Natural killer cell (primary cell): ENCODE measurements around the gene NETO2. TPM values are rescaled to one million over a fixed set of nuclear protein-coding genes. Genes with fewer than 3 reads are reported as not detected.
"Not testable (repeated sequence)": the region's sequence is repeated elsewhere in the genome, so short reads cannot be mapped to it uniquely, and the experiment has no call there.

ENCODE experiments used
- ATAC-seq, 3 donors: fragments of 150-1000 bp in 2 of 3; fragments of 200-7000 bp in 1 of 3; cut with Tn5 transposase; 1 replicate in 1 of 3; 2 replicates in 2 of 3; pipeline ENCODE4 v1.10.0; 2021; ENCODE audit warnings: mild to moderate bottlenecking in 2 of 3, moderate library complexity in 2 of 3
- DNase-seq, 2 donors: peaks; one replicate each; pipeline versions ENCODE4 v3.0.0 to v3.0.0-alpha.2; 2013 to 2021; ENCODE audit warnings: mixed read lengths in 1 of 2
- H3K27ac ChIP-seq: one replicate; pipeline ENCODE4 v1.5.1; 2013; ENCODE audit warnings: mild to moderate bottlenecking, low read length
- H3K27me3 ChIP-seq: one replicate; pipeline ENCODE4 v1.6.1; 2013; ENCODE audit warnings: low read length; ENCODE audit not compliant: control insufficient read depth, insufficient read depth
- H3K36me3 ChIP-seq: one replicate; pipeline ENCODE4 v1.6.1; 2013; ENCODE audit warnings: low read length; ENCODE audit not compliant: control insufficient read depth, insufficient read depth
- H3K4me1 ChIP-seq: one replicate; pipeline ENCODE4 v1.6.1; 2013; ENCODE audit warnings: low read length; ENCODE audit not compliant: control insufficient read depth, insufficient read depth
- H3K4me3 ChIP-seq: one replicate; pipeline ENCODE4 v1.5.1; 2013; ENCODE audit warnings: low read length
- H3K9me3 ChIP-seq: one replicate; pipeline ENCODE4 v1.6.1; 2013; ENCODE audit warnings: low read length; ENCODE audit not compliant: control insufficient read depth, insufficient read depth
- H3K27ac Mint-ChIP-seq, 2 donors: one replicate each; pipeline ENCODE4 v1.8.0; 2022; ENCODE audit warnings: mild to moderate bottlenecking in 2 of 2, mixed read lengths in 2 of 2, moderate library complexity in 1 of 2
- H3K27me3 Mint-ChIP-seq, 2 donors: one replicate each; pipeline ENCODE4 v1.8.0; 2022; ENCODE audit warnings: low read depth in 2 of 2, mixed read lengths in 2 of 2
- H3K36me3 Mint-ChIP-seq: one replicate; pipeline ENCODE4 v1.8.0; 2022; ENCODE audit warnings: mixed read lengths
- H3K4me1 Mint-ChIP-seq, 2 donors: one replicate each; pipeline ENCODE4 v1.8.0; 2022; ENCODE audit warnings: mixed read lengths in 2 of 2
- H3K4me3 Mint-ChIP-seq: one replicate; pipeline ENCODE4 v1.8.0; 2022; ENCODE audit warnings: mild to moderate bottlenecking, moderate library complexity, mixed read lengths
- H3K9me3 Mint-ChIP-seq, 2 donors: one replicate each; pipeline ENCODE4 v1.8.0; 2022; ENCODE audit warnings: mixed read lengths in 2 of 2
- WGBS: methylation state at CpG from one replicate; pipeline ENCODE4 v1.1.7; 2013; ENCODE audit warnings: missing lambda C conversion rate; ENCODE audit not compliant: insufficient coverage; 5-methylcytosine and 5-hydroxymethylcytosine counted together
- intact Hi-C: fragments of 100-400 bp; cut with micrococcal nuclease; formaldehyde crosslinking; loops from one replicate; pipeline ENCODE4 v1.14.2; 2022
- total RNA-seq, 4 donors: library from RNA; stranded (reverse); fragments of 120-200 nt in 1 of 4; gene quantifications; one replicate each; pipeline versions ENCODE4 v1.2.3 to v1.2.4, GENCODE V29; 2013 to 2022
- TF ChIP-seq, protein P1 (sequence below): fragments of 200-600 bp; IDR thresholded peaks from one replicate; pipeline ENCODE4 v1.8.0; 2022; ENCODE audit warnings: antibody characterized with exemption

Gene NETO2
- total RNA-seq, 3 donors from 2014 or later (not counting 1 experiment from before 2014, with no cell fraction given), result 0.40 to 0.48 TPM; not detected in 1

DNA sequence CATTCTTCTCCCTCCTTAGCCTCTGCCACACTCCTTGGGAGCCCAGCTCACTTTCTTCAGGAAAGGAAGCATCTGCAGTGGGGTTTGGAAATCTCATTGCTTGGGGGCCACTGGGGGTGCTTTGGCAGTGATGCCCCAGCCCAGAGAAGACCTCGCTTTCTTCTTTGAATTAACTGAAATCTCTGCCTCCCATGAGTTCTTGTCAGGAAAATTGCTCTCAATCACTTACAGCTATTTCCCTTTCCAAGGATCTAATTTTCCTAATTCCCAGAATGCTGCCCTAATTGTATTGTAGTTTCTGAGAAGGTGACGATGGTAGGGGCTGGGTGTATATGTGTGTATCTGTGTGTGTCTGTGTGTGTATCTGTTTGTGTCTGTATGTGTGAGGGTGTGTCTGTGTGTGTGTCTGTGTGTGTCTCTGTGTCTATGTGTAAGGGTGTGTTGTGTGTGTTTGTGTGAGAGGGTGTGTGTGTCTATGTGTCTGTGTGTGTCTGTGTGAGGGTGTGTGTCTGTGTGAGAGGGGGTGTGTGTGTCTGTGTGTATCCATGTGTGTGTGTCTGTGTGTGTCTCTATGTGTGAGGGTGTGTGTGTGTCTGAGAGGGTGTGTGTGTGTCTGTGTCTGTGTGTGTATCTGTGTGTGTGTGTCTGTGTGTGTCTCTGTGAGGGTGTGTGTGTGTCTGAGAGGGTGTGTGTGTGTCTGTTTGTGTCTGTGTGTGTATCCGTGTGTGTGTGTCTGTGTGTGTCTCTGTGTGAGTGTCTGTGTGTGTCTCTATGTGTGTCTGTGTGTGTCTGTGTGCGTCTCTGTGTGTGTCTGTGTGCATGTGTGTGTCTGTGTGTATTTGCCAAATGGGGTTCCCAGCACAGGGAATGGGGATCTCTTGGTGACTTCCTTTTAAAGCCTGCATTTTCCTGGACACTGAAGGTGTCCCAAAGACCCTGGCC lies 86.8 kb downstream of the NETO2 start:
- H3K4me3 Mint-ChIP-seq, result no peak overlapping the region
- intact Hi-C loops, result no loop called here
- H3K36me3 Mint-ChIP-seq, result no peaks in the 10 kb centered on the region
- H3K27me3 ChIP-seq, result no peaks in the 10 kb centered on the region
- no peaks in the 10 kb centered on the region for H3K9me3 ChIP-seq
- WGBS, result 85% methylated on average over 4 of the region's 4 CpGs
- no peaks in the 10 kb centered on the region for H3K4me1 Mint-ChIP-seq
- DNase-seq, result no peak
- H3K27ac ChIP-seq, result no peak overlapping the region
- no peak overlapping the region for H3K4me3 ChIP-seq
- H3K4me1 ChIP-seq, result no peaks in the 10 kb centered on the region
- peaks cover 2 to 5% of the 10 kb centered on the region in 2 donors for H3K27me3 Mint-ChIP-seq
- no peaks in the 10 kb centered on the region for H3K9me3 Mint-ChIP-seq
- TF ChIP-seq, protein P1, sequence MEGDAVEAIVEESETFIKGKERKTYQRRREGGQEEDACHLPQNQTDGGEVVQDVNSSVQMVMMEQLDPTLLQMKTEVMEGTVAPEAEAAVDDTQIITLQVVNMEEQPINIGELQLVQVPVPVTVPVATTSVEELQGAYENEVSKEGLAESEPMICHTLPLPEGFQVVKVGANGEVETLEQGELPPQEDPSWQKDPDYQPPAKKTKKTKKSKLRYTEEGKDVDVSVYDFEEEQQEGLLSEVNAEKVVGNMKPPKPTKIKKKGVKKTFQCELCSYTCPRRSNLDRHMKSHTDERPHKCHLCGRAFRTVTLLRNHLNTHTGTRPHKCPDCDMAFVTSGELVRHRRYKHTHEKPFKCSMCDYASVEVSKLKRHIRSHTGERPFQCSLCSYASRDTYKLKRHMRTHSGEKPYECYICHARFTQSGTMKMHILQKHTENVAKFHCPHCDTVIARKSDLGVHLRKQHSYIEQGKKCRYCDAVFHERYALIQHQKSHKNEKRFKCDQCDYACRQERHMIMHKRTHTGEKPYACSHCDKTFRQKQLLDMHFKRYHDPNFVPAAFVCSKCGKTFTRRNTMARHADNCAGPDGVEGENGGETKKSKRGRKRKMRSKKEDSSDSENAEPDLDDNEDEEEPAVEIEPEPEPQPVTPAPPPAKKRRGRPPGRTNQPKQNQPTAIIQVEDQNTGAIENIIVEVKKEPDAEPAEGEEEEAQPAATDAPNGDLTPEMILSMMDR, result no peak
- H3K27ac Mint-ChIP-seq, result no peak overlapping the region
- H3K36me3 ChIP-seq, result no peaks in the 10 kb centered on the region
- ATAC-seq, result peak in 1 of 3 donors; percentile 14

DNA sequence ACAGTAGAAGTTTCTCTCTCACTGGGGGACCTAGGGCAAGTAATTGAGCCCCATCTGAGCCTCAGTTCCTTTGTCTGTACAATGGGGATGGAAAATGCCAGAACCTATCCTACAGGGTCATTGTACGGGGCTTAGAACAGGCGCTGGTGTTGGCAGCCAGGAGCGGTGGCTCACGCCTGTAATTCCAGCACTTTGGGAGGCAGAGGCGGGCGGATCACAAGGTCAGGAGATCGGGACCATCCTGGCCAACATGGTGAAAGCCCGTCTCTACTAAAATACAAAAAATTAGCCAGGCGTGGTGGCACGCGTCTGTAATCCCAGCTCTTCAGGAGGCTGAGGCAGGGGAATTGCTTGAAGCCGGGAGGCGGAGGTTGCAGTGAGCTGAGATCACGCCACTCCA lies 87.7 kb downstream of the NETO2 start:
- not testable (repeated sequence) for ATAC-seq

DNA sequence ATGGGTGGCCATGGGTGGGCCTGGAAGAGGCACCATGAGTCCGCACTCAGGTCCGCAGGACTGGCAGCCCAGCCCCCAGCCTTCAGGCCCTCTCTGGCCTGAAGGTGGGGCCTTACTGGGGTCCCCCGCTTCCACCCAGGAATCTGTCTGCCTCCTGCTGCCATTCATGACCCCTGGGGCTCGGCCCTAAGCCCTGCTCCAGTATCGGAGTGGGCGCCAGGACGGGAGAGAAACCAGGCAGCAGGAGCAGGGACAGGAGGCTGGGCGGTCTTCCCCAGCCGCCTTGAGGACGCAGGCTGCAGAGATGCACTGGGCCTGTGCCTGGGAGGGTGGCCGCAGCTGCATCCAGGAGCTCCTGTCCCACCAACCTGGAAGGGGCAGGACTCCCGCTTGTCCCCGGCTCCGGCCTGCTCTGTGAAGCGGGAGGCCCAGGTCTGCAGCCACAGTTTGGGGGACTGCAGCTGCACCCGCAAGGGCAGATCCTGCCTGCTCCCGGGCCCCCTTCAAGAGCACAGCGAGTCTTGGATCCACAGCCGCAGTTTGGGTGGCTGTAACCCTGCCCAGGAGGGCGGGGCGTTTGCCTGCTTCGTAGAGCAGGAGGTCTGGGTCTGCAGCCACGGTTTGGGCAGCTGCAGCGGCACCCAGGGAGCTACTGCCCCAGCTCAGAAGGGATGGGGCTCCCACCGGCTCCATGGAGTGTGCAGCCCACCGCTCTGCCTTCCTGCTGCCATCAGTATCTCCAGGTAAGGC lies 88.4 kb downstream of the NETO2 start:
- H3K36me3 ChIP-seq, result no peaks in the 10 kb centered on the region
- no peak overlapping the region for H3K4me3 ChIP-seq
- DNase-seq (no peak), ATAC-seq (no peak)
- 89% methylated on average over 26 of the region's 26 CpGs for WGBS
- TF ChIP-seq, protein P1, result no peak
- Mint-ChIP-seq H3K27me3 (peaks cover 7 to 10% of the 10 kb centered on the region in 2 donors), H3K36me3 (no peaks in the 10 kb centered on the region), H3K9me3 (no peaks in the 10 kb centered on the region), H3K27ac (no peak overlapping the region), H3K4me3 (no peak overlapping the region), H3K4me1 (peaks cover 0 to 4% of the 10 kb centered on the region in 2 donors)
- H3K27me3 ChIP-seq, result no peaks in the 10 kb centered on the region
- H3K9me3 ChIP-seq, result no peaks in the 10 kb centered on the region
- no peak overlapping the region for H3K27ac ChIP-seq
- intact Hi-C loops, result no loop called here
- peaks cover 6% of the 10 kb centered on the region for H3K4me1 ChIP-seq

More for the DNA sequence above, 87.7 kb downstream of the NETO2 start:
- H3K4me3 ChIP-seq, H3K4me1 Mint-ChIP-seq, H3K27me3 ChIP-seq, H3K36me3 ChIP-seq, H3K9me3 Mint-ChIP-seq, H3K4me3 Mint-ChIP-seq, H3K4me1 ChIP-seq, H3K27ac Mint-ChIP-seq, intact Hi-C loops, DNase-seq, H3K36me3 Mint-ChIP-seq, H3K9me3 ChIP-seq, H3K27ac ChIP-seq, H3K27me3 Mint-ChIP-seq: not testable (repeated sequence)
- 95% methylated on average over 14 of the region's 14 CpGs for WGBS

DNA sequence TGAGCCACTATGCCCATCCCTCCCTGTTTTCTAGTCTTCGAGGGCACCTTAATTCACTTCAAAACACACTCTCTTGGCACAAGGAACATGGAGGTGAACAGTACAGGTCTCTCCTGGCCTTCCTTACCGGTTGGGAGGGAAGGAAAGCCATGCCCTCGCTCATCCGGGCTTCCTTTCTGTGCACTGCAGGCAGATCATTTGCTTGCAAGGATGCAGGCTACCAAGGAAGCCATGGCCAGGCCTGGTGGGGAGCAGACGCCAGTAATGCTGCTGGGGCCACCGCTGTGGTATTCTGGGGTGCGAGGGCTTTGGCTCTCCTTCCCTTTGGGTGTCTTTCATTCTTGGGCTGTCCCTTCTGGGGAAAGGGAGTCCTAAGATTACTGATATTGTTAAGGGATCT lies 89.4 kb downstream of the NETO2 start:
- no peak overlapping the region for H3K4me3 ChIP-seq
- H3K36me3 ChIP-seq, result no peaks in the 10 kb centered on the region
- no peaks in the 10 kb centered on the region for H3K9me3 ChIP-seq
- no peaks in the 10 kb centered on the region for H3K36me3 Mint-ChIP-seq
- H3K4me1 Mint-ChIP-seq, result peaks cover 0 to 5% of the 10 kb centered on the region in 2 donors
- H3K27me3 ChIP-seq, result peaks cover 2% of the 10 kb centered on the region
- DNase-seq, result no peak
- H3K27ac Mint-ChIP-seq, result no peak overlapping the region
- ATAC-seq, result no peak
- WGBS, result 90% methylated on average over 7 of the region's 7 CpGs
- H3K4me3 Mint-ChIP-seq, result no peak overlapping the region
- H3K27ac ChIP-seq, result no peak overlapping the region
- peaks cover 15% of the 10 kb centered on the region in 2 donors for H3K27me3 Mint-ChIP-seq
- H3K9me3 Mint-ChIP-seq, result no peaks in the 10 kb centered on the region
- TF ChIP-seq, protein P1, result no peak
- H3K4me1 ChIP-seq, result peaks cover 6% of the 10 kb centered on the region
- intact Hi-C loops, result no loop called here
